ENCODE measurements around the gene SPEF1. TPM values are rescaled to one million over a fixed set of nuclear protein-coding genes. Genes with fewer than 3 reads are reported as not detected.
A peak's percentile ranks its signal among the peaks of the same experiment; 100 is the strongest.

Gene SPEF1
- total and polyA plus RNA-seq, 2 of the 13 experiments (the other 11 are each of a cell fraction or from before 2014, with no cell fraction given): 0.11 to 0.27 TPM

DNA sequence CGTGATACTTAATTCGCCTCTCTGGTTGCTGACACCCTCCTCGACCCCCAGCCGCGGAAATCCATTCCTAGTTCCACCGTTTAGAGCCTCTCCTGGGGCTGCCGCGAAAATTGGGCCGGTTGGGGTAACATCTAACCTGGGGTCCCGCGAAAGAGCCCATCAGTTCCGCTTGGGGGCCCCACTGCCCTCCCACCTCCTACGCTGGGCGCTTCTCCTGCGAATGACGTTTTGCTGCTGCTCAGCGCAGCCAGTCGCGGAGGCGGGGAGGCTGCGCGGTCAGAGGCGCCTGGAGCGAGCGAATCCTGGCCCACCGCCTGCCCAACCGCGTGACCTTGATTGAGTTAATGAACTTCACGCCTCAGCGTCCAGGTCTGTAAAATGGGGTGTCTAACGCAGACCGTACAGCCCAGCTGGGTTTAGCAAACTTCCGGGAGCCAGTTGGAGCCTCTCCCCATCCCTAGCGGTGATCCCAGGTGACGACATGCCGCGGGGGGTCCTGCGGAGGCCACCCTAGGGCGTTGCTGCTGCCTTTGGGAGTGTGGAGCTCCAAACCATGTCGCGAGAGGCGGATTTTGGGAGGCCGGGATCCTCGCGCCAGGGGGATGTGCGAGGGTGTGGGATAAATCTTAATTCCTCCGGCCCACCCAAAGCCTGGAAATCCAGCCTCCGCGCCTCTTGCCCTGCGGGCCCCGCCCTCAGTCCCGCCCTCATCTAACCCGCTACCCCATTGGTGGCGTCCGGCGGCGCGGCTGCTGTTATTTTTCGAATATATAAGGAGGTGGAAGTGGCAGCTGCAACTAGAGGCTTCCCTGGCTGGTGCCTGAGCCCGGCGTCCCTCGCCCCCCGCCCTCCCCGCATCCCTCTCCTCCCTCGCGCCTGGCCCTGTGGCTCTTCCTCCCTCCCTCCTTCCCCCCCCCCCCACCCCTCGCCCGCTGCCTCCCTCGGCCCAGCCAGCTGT is 14.5 kb upstream of the SPEF1 start, which contains the start of gene CDC25B (continued):
- TF ChIP-seq, protein P1, sequence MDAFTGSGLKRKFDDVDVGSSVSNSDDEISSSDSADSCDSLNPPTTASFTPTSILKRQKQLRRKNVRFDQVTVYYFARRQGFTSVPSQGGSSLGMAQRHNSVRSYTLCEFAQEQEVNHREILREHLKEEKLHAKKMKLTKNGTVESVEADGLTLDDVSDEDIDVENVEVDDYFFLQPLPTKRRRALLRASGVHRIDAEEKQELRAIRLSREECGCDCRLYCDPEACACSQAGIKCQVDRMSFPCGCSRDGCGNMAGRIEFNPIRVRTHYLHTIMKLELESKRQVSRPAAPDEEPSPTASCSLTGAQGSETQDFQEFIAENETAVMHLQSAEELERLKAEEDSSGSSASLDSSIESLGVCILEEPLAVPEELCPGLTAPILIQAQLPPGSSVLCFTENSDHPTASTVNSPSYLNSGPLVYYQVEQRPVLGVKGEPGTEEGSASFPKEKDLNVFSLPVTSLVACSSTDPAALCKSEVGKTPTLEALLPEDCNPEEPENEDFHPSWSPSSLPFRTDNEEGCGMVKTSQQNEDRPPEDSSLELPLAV (CRISPR knock-in tag; conservative IDR thresholded peaks at IDR 0.05; ENCODE audit: low read depth): no peak
- TF ChIP-seq, protein P2, sequence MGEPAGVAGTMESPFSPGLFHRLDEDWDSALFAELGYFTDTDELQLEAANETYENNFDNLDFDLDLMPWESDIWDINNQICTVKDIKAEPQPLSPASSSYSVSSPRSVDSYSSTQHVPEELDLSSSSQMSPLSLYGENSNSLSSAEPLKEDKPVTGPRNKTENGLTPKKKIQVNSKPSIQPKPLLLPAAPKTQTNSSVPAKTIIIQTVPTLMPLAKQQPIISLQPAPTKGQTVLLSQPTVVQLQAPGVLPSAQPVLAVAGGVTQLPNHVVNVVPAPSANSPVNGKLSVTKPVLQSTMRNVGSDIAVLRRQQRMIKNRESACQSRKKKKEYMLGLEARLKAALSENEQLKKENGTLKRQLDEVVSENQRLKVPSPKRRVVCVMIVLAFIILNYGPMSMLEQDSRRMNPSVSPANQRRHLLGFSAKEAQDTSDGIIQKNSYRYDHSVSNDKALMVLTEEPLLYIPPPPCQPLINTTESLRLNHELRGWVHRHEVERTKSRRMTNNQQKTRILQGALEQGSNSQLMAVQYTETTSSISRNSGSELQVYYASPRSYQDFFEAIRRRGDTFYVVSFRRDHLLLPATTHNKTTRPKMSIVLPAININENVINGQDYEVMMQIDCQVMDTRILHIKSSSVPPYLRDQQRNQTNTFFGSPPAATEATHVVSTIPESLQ (CRISPR knock-in tag; conservative IDR thresholded peaks at IDR 0.05): no peak
- TF ChIP-seq SYNCRIP (IDR thresholded peaks at IDR 0.05; ENCODE audit: insufficient read depth, low read depth, low read length) (no peak), ZBTB21 (CRISPR knock-in tag; IDR thresholded peaks at IDR 0.05) (no peak), ZNF138 (CRISPR knock-in tag; IDR thresholded peaks at IDR 0.05; ENCODE audit: low read depth) (peak; percentile 50; the same call in 1 of the 2 replicates), ZNF333 (CRISPR knock-in tag; IDR thresholded peaks at IDR 0.05; ENCODE audit: borderline replicate concordance) (peak; percentile 81; the same call in 1 of the 2 replicates), ZNF510 (CRISPR knock-in tag; IDR thresholded peaks at IDR 0.05; ENCODE audit: low read depth) (peak; percentile 87; the same call in 1 of the 2 replicates), SP2 (CRISPR knock-in tag; IDR thresholded peaks at IDR 0.05) (peak; percentile 51), ZNF547 (CRISPR knock-in tag; IDR thresholded peaks at IDR 0.05) (no peak), NFRKB (IDR thresholded peaks at IDR 0.05) (no peak), ZNF224 (CRISPR knock-in tag; IDR thresholded peaks at IDR 0.05) (peak; percentile 80; the same call in 1 of the 2 replicates), CREM (IDR thresholded peaks at IDR 0.05) (peak; percentile 41; the same call in 1 of the 2 replicates), CREM (CRISPR knock-in tag; IDR thresholded peaks at IDR 0.05) (peak; percentile 32; the same call in 1 of the 2 replicates)
- TF ChIP-seq, protein P3, sequence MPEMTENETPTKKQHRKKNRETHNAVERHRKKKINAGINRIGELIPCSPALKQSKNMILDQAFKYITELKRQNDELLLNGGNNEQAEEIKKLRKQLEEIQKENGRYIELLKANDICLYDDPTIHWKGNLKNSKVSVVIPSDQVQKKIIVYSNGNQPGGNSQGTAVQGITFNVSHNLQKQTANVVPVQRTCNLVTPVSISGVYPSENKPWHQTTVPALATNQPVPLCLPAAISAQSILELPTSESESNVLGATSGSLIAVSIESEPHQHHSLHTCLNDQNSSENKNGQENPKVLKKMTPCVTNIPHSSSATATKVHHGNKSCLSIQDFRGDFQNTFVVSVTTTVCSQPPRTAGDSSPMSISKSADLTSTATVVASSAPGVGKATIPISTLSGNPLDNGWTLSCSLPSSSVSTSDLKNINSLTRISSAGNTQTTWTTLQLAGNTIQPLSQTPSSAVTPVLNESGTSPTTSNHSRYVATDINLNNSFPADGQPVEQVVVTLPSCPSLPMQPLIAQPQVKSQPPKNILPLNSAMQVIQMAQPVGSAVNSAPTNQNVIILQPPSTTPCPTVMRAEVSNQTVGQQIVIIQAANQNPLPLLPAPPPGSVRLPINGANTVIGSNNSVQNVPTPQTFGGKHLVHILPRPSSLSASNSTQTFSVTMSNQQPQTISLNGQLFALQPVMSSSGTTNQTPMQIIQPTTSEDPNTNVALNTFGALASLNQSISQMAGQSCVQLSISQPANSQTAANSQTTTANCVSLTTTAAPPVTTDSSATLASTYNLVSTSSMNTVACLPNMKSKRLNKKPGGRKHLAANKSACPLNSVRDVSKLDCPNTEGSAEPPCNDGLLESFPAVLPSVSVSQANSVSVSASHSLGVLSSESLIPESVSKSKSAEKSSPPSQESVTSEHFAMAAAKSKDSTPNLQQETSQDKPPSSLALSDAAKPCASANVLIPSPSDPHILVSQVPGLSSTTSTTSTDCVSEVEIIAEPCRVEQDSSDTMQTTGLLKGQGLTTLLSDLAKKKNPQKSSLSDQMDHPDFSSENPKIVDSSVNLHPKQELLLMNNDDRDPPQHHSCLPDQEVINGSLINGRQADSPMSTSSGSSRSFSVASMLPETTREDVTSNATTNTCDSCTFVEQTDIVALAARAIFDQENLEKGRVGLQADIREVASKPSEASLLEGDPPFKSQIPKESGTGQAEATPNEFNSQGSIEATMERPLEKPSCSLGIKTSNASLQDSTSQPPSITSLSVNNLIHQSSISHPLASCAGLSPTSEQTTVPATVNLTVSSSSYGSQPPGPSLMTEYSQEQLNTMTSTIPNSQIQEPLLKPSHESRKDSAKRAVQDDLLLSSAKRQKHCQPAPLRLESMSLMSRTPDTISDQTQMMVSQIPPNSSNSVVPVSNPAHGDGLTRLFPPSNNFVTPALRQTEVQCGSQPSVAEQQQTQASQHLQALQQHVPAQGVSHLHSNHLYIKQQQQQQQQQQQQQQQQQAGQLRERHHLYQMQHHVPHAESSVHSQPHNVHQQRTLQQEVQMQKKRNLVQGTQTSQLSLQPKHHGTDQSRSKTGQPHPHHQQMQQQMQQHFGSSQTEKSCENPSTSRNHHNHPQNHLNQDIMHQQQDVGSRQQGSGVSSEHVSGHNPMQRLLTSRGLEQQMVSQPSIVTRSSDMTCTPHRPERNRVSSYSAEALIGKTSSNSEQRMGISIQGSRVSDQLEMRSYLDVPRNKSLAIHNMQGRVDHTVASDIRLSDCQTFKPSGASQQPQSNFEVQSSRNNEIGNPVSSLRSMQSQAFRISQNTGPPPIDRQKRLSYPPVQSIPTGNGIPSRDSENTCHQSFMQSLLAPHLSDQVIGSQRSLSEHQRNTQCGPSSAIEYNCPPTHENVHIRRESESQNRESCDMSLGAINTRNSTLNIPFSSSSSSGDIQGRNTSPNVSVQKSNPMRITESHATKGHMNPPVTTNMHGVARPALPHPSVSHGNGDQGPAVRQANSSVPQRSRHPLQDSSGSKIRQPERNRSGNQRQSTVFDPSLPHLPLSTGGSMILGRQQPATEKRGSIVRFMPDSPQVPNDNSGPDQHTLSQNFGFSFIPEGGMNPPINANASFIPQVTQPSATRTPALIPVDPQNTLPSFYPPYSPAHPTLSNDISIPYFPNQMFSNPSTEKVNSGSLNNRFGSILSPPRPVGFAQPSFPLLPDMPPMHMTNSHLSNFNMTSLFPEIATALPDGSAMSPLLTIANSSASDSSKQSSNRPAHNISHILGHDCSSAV (CRISPR knock-in tag; IDR thresholded peaks at IDR 0.05; ENCODE audit: borderline replicate concordance): no peak
- TF ChIP-seq, protein P4, sequence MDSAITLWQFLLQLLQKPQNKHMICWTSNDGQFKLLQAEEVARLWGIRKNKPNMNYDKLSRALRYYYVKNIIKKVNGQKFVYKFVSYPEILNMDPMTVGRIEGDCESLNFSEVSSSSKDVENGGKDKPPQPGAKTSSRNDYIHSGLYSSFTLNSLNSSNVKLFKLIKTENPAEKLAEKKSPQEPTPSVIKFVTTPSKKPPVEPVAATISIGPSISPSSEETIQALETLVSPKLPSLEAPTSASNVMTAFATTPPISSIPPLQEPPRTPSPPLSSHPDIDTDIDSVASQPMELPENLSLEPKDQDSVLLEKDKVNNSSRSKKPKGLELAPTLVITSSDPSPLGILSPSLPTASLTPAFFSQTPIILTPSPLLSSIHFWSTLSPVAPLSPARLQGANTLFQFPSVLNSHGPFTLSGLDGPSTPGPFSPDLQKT (CRISPR knock-in tag; IDR thresholded peaks at IDR 0.05; ENCODE audit: borderline replicate concordance): no peak
